Measurements from ENCODE around the gene HSPA8. TPM values are rescaled to one million over a fixed set of nuclear protein-coding genes. Genes with fewer than 3 reads are reported as not detected.

The HSPA8 gene
- polyA plus RNA-seq, 1 experiment, result 2,832 TPM

GRCh38 chr11:123045101-123045500 lies 16.8 kb downstream of the HSPA8 start:
- POLR2A ChIA-PET, result no interaction called here

GRCh38 chr11:123041185-123041584 lies 20.8 kb downstream of the HSPA8 start:
- Histone ChIP-seq H3K36me3 (ENCODE audit: control insufficient read depth, insufficient read depth, low read length) (no peaks in the 10 kb centered on the region), H3K27me3 (ENCODE audit: control insufficient read depth, insufficient read depth, low read length) (no peaks in the 10 kb centered on the region), H3K4me3 (ENCODE audit: low read depth, low read length) (no peak overlapping the region)
- no peak for DNase-seq (ENCODE audit: low read depth)
- ChIA-PET CTCF (interaction anchor here (0.8 to 1.0 kb wide), 2 partner anchors 13 to 18 kb away, joined by 3 read pairs; no protein-coding TSS in a partner anchor), POLR2A (no interaction called here)
- no peak for TF ChIP-seq CTCF (IDR thresholded peaks at IDR 0.05; ENCODE audit: insufficient read depth, low read depth, low read length)

More at GRCh38 chr11:123045101-123045500, 16.8 kb downstream of the HSPA8 start:
- Histone ChIP-seq H3K4me3 (ENCODE audit: low read depth, low read length) (no peak overlapping the region), H3K27me3 (ENCODE audit: control insufficient read depth, insufficient read depth, low read length) (no peaks in the 10 kb centered on the region), H3K36me3 (ENCODE audit: control insufficient read depth, insufficient read depth, low read length) (no peaks in the 10 kb centered on the region)
- no peak for DNase-seq (ENCODE audit: low read depth)
- CTCF ChIA-PET, result interaction anchor here (2.1 to 4.7 kb wide), 4 partner anchors 10 to 182 kb away, joined by 9 to 38 read pairs (median 16); no protein-coding TSS in a partner anchor
- no peak for TF ChIP-seq CTCF (IDR thresholded peaks at IDR 0.05; ENCODE audit: insufficient read depth, low read depth, low read length)

- CTCF ChIA-PET, result interaction anchor here (0.9 to 4.0 kb wide), 2 partner anchors 16 to 17 kb away, joined by 3 to 12 read pairs; no protein-coding TSS in a partner anchor
- POLR2A ChIA-PET, result no interaction called here
- H3K4me3 ChIP-seq (ENCODE audit: low read depth, low read length), result no peak overlapping the region
Observed at GRCh38 chr11:123040111-123040432, 21.9 kb downstream of the HSPA8 start.

GRCh38 chr11:123035831-123036230 lies 26.1 kb downstream of the HSPA8 start:
- no peak for TF ChIP-seq CTCF (IDR thresholded peaks at IDR 0.05; ENCODE audit: insufficient read depth, low read depth, low read length)
- Histone ChIP-seq H3K4me3 (ENCODE audit: low read depth, low read length) (no peak overlapping the region), H3K36me3 (ENCODE audit: control insufficient read depth, insufficient read depth, low read length) (no peaks in the 10 kb centered on the region), H3K27me3 (ENCODE audit: control insufficient read depth, insufficient read depth, low read length) (no peaks in the 10 kb centered on the region)
- ChIA-PET CTCF (interaction anchor here (0.6 to 3.9 kb wide), 3 partner anchors 13 to 391 kb away, joined by 3 to 26 read pairs (median 3); no protein-coding TSS in a partner anchor), POLR2A (no interaction called here)
- no peak for DNase-seq (ENCODE audit: low read depth)

More at GRCh38 chr11:123040111-123040432, 21.9 kb downstream of the HSPA8 start:
- Histone ChIP-seq H3K36me3 (ENCODE audit: control insufficient read depth, insufficient read depth, low read length) (no peaks in the 10 kb centered on the region), H3K27me3 (ENCODE audit: control insufficient read depth, insufficient read depth, low read length) (no peaks in the 10 kb centered on the region)
- no peak for DNase-seq (ENCODE audit: low read depth)
- no peak for TF ChIP-seq CTCF (IDR thresholded peaks at IDR 0.05; ENCODE audit: insufficient read depth, low read depth, low read length)

GRCh38 chr11:123034597-123034996 lies 27.3 kb downstream of the HSPA8 start:
- Histone ChIP-seq H3K36me3 (ENCODE audit: control insufficient read depth, insufficient read depth, low read length) (no peaks in the 10 kb centered on the region), H3K4me3 (ENCODE audit: low read depth, low read length) (no peak overlapping the region), H3K27me3 (ENCODE audit: control insufficient read depth, insufficient read depth, low read length) (no peaks in the 10 kb centered on the region)
- DNase-seq (ENCODE audit: low read depth), result no peak
- POLR2A ChIA-PET, result no interaction called here
- TF ChIP-seq CTCF (IDR thresholded peaks at IDR 0.05; ENCODE audit: insufficient read depth, low read depth, low read length), result no peak
- CTCF ChIA-PET, result interaction anchor here (1.0 to 3.9 kb wide), 4 partner anchors 10 to 84 kb away, joined by 3 to 26 read pairs (median 10); no protein-coding TSS in a partner anchor
